K562 (cell line): Measurements from ENCODE around the gene MYO7A. TPM values are rescaled to one million over a fixed set of nuclear protein-coding genes. Genes with fewer than 3 reads are reported as not detected.

ENCODE experiments used
- ATAC-seq: fragments of 200-7000 bp; cut with Tn5 transposase; 3 replicates; pipeline ENCODE4 v1.9.1; 2020; ENCODE audit warnings: moderate library complexity
- BruUV-seq: library from RNA; stranded (reverse); fragments of 400-500 nt; replicated peaks from 2 replicates; lab custom pipeline; 2021; lab: Mats Ljungman, UMichigan
- CTCF ChIA-PET: fragments of 300-600 bp; formaldehyde crosslinking; extraction: SDS; loops from one replicate; lab custom pipeline; 2021; ENCODE audit warnings: low intra/inter-chr PET ratio; lab: Yijun Ruan, JAX
- POLR2A ChIA-PET: fragments of 300-600, 350-650 bp; sonication (Branson Sonifier 250); formaldehyde crosslinking; extraction: SDS; loops from one replicate; lab custom pipeline; 2021; ENCODE audit warnings: antibody characterized with exemption, inconsistent platforms; lab: Yijun Ruan, JAX
- DNase-seq, 4 experiments: peaks; one replicate each; pipeline versions ENCODE4 v3.0.0 to v3.0.0-alpha.2; 2011 to 2018; ENCODE audit warnings: low spot score in 3 of 4, mixed read lengths in 3 of 4; ENCODE audit errors: extremely low read depth in 1 of 4
- FAIRE-seq: peaks from 2 replicates; lab custom pipeline; 2011; peaks lifted over from hg19 to GRCh38; lab: Jason Lieb, UNC
- H2AFZ ChIP-seq: 2 replicates; pipeline ENCODE4 v1.6.0; 2011; ENCODE audit warnings: low read depth, low read length, control low read depth, inconsistent platforms
- H3K27ac ChIP-seq: fragments of 200-600 bp; 3 replicates; pipeline ENCODE4 v1.8.0; 2011; ENCODE audit warnings: low read depth, mild to moderate bottlenecking, control low read depth, inconsistent platforms, low read length, moderate library complexity, mixed read lengths; ENCODE audit errors: extremely low read depth
- H3K27me3 ChIP-seq, 2 experiments: fragments of 300-600 bp in 1 of 2; 2 replicates in 1 of 2; 3 replicates in 1 of 2; pipeline versions ENCODE4 v1.6.0 to v1.8.0; 2011; ENCODE audit warnings: inconsistent platforms in 2 of 2, low read length in 2 of 2, mild to moderate bottlenecking in 1 of 2, mixed read lengths in 1 of 2, moderate library complexity in 1 of 2; ENCODE audit not compliant: control insufficient read depth in 2 of 2, insufficient read depth in 2 of 2
- H3K36me3 ChIP-seq: fragments of 300-600 bp; 3 replicates; pipeline ENCODE4 v1.8.0; 2011; ENCODE audit warnings: mild to moderate bottlenecking, low read length, inconsistent platforms; ENCODE audit not compliant: control insufficient read depth, insufficient read depth
- H3K4me1 ChIP-seq, 2 experiments: fragments of 200-600 bp in 1 of 2; replicated peaks in 1 of 2; 2 replicates in 1 of 2; 3 replicates in 1 of 2; pipeline versions ENCODE4 v1.5.1 to v1.8.0; 2011; ENCODE audit warnings: inconsistent platforms in 2 of 2, low read length in 2 of 2, mild to moderate bottlenecking in 1 of 2, mixed read lengths in 1 of 2, moderate library complexity in 1 of 2; ENCODE audit not compliant: control insufficient read depth in 2 of 2, insufficient read depth in 2 of 2
- H3K4me2 ChIP-seq: 2 replicates; pipeline ENCODE4 v1.6.1; 2011; ENCODE audit warnings: low read length, control low read depth, inconsistent platforms, mixed read lengths; ENCODE audit not compliant: insufficient read depth
- H3K4me3 ChIP-seq: fragments of 200-600 bp; sonication (generic), shearing (Covaris generic); 2 replicates; pipeline ENCODE4 v1.5.1; 2016; ENCODE audit warnings: control low read depth, inconsistent platforms
- H3K79me2 ChIP-seq: fragments of 200-600 bp; 3 replicates; pipeline ENCODE4 v1.8.0; 2011; ENCODE audit warnings: low read length, inconsistent platforms; ENCODE audit not compliant: control insufficient read depth, insufficient read depth
- H3K9ac ChIP-seq, 2 experiments: 2 replicates each; pipeline versions ENCODE4 v1.6.0 to v1.6.1; 2011; ENCODE audit warnings: low read depth in 2 of 2, low read length in 2 of 2, control low read depth in 1 of 2, inconsistent platforms in 1 of 2, mild to moderate bottlenecking in 1 of 2, mixed read lengths in 1 of 2; ENCODE audit not compliant: insufficient read depth in 1 of 2
- H3K9me1 ChIP-seq: one replicate; pipeline ENCODE4 v1.6.0; 2011; ENCODE audit warnings: inconsistent platforms, mild to moderate bottlenecking, low read length, moderate library complexity; ENCODE audit not compliant: control insufficient read depth, insufficient read depth
- H3K9me3 ChIP-seq: replicated peaks from 2 replicates; pipeline ENCODE4 v1.5.1; 2011; ENCODE audit warnings: low read depth, low read length, inconsistent platforms; ENCODE audit not compliant: control insufficient read depth, insufficient read depth
- H4K20me1 ChIP-seq: replicated peaks from 2 replicates; pipeline ENCODE4 v1.6.1; 2011; ENCODE audit warnings: low read length, inconsistent platforms, mixed read lengths; ENCODE audit not compliant: control insufficient read depth, insufficient read depth
- CTCF ChIP-seq, 3 experiments: IDR thresholded peaks in 2 of 3; conservative IDR thresholded peaks in 1 of 3; 2 replicates each; pipeline ENCODE4 v1.5.1; 2011 to 2012; ENCODE audit warnings: low read length in 3 of 3, mild to moderate bottlenecking in 3 of 3, control low read depth in 2 of 3, improper control_type of control experiment in 1 of 3, inconsistent platforms in 1 of 3, low read depth in 1 of 3, mixed read lengths in 1 of 3, moderate library complexity in 1 of 3; ENCODE audit not compliant: insufficient read depth in 2 of 3
- E2F1 ChIP-seq: sonication (generic); formaldehyde crosslinking; IDR thresholded peaks from 2 replicates; pipeline ENCODE4 v1.8.1; 2023; ENCODE audit warnings: mild to moderate bottlenecking, missing genetic modification reagents, moderate library complexity
- EHMT2 ChIP-seq: fragments of 450-650 bp; IDR thresholded peaks from 2 replicates; pipeline ENCODE4 v1.6.1; 2018; ENCODE audit warnings: antibody characterized with exemption
- ELF2 ChIP-seq: fragments of 250-450 bp; sonication (Bioruptor Pico); IDR thresholded peaks from 2 replicates; pipeline ENCODE4 v1.5.0; 2021; ENCODE audit warnings: mild to moderate bottlenecking
- FUS ChIP-seq: fragments of 200-400 bp; formaldehyde crosslinking; optimal IDR thresholded peaks from 2 replicates; pipeline ENCODE3; 2017; ENCODE audit warnings: low read depth, low read length
- GABPB1 ChIP-seq: sonication (generic); formaldehyde crosslinking; IDR thresholded peaks from 2 replicates; pipeline ENCODE4 v1.8.0; 2022; ENCODE audit warnings: mild to moderate bottlenecking, missing genetic modification reagents
- GATAD2A ChIP-seq: fragments of 450-650 bp; IDR thresholded peaks from 2 replicates; pipeline ENCODE4 v1.6.1; 2017
- HDAC3 ChIP-seq: fragments of 450-650 bp; IDR thresholded peaks from 2 replicates; pipeline ENCODE4 v1.6.1; 2018; ENCODE audit warnings: borderline replicate concordance, mild to moderate bottlenecking, moderate library complexity; ENCODE audit not compliant: partially characterized antibody
- JUN ChIP-seq, 2 experiments: sonication (generic) in 1 of 2; formaldehyde crosslinking in 1 of 2; IDR thresholded peaks; 2 replicates each; pipeline versions ENCODE4 v1.6.1 to v1.8.0; 2012 to 2022; ENCODE audit warnings: borderline replicate concordance in 2 of 2, mild to moderate bottlenecking in 2 of 2, improper control_type of control experiment in 1 of 2, low read depth in 1 of 2, low read length in 1 of 2, missing genetic modification reagents in 1 of 2
- ZNF146 ChIP-seq: IDR thresholded peaks from one replicate; pipeline ENCODE4 v1.6.1; 2018; ENCODE audit warnings: missing compliant biosample characterization; ENCODE audit not compliant: unreplicated experiment
- in situ Hi-C: fragments of 300-500 bp; cut with MboI; formaldehyde crosslinking; loops from 4 replicates; pipeline ENCODE4 v1.15.0; 2018; ENCODE audit warnings: inconsistent platforms, mixed read lengths
- intact Hi-C: fragments of 100-400 bp; cut with micrococcal nuclease; formaldehyde crosslinking; loops from 2 replicates; pipeline ENCODE4 v1.14.2; 2022
- polyA plus RNA-seq, 8 experiments: library from polyadenylated mRNA; depleted of rRNA in 4 of 8; stranded (reverse) in 5 of 8; unstranded in 3 of 8; fragments of >200 nt; fragmentation: Nextera tagmentation in 2 of 8; fragmentation: Illumina TruSeq in 1 of 8; extraction: Ambion mirVana in 2 of 8; extraction: Trizol in 1 of 8; gene quantifications; 2 replicates each; pipeline versions ENCODE4 v1.2.1 to v1.2.3, GENCODE V29; 2011 to 2014; ENCODE audit warnings: inconsistent platforms in 1 of 8, missing spikeins in 1 of 8
- total RNA-seq, 7 experiments: library from RNA; depleted of rRNA in 6 of 7; stranded (reverse); fragments of >200 nt in 6 of 7; fragmentation: Illumina TruSeq in 2 of 7; extraction: Trizol in 2 of 7; gene quantifications; 2 replicates each; pipeline versions ENCODE4 v1.2.1 to v1.2.3, GENCODE V29; 2011 to 2021; ENCODE audit warnings: low replicate concordance in 1 of 7

Gene MYO7A
- total and polyA plus RNA-seq, 9 of the 15 experiments (the other 6 are each of a cell fraction or from before 2014, with no cell fraction given): 0.01 to 0.11 (median 0.07) TPM; not detected in 1

- TF ChIP-seq JUN (IDR thresholded peaks at IDR 0.05; ENCODE audit: borderline replicate concordance, low read depth, low read length) (no peak), JUN (CRISPR knock-in tag; IDR thresholded peaks at IDR 0.05; ENCODE audit: borderline replicate concordance) (0 out of 2 replicates have a peak, but pooled peaks have one; percentile 12), E2F1 (CRISPR knock-in tag) (no peak), HDAC3 (no peak)
Measured at GRCh38 chr11:77191823-77192495, 63.9 kb downstream of the MYO7A start (continued).

GRCh38 chr11:77193167-77193566, 65.1 kb downstream of the MYO7A start:
- intact Hi-C loops: loop anchor here (10.0 kb wide), 1 partner anchor 182 kb away; no protein-coding TSS in a partner anchor
- no peak for TF ChIP-seq ELF2
- peak; percentile 47; the same call in 1 of the 2 replicates for TF ChIP-seq EHMT2
- TF ChIP-seq FUS: no peak
- TF ChIP-seq CTCF (IDR thresholded peaks at IDR 0.05 in 2 of 3, conservative IDR thresholded peaks at IDR 0.05 in 1 of 3; ENCODE audit: insufficient read depth in 2 of 3, low read depth in 1 of 3, low read length in 3 of 3): no peak
- TF ChIP-seq GATAD2A: no peak
- TF ChIP-seq GABPB1 (CRISPR knock-in tag): no peak
- no peak for TF ChIP-seq ZNF146 (CRISPR knock-in tag)
- Histone ChIP-seq H3K4me1 (peaks cover 4 to 29% of the 10 kb centered on the region in 2 experiments; a peak in 3 of 5 replicates), H3K9me3 (no peaks in the 10 kb centered on the region), H3K27ac (no peak overlapping the region), H3K27me3 (peaks cover 0 to 60% of the 10 kb centered on the region in 2 experiments; a peak in 2 of 5 replicates), H3K9me1 (no peaks in the 10 kb centered on the region), H2AFZ (no peak overlapping the region), H3K36me3 (no peaks in the 10 kb centered on the region), H3K79me2 (no peaks in the 10 kb centered on the region), H3K9ac (no peak overlapping the region), H4K20me1 (no peaks in the 10 kb centered on the region), H3K4me2 (no peak overlapping the region), H3K4me3 (no peak overlapping the region)
- in situ Hi-C loops: loop anchor here (10.0 kb wide), 1 partner anchor 352 kb away; no protein-coding TSS in a partner anchor
- FAIRE-seq (peak; percentile 26), DNase-seq (no peak), ATAC-seq (no peak)
- ChIA-PET POLR2A (no interaction called here), CTCF (interaction anchor here (1.1 to 1.3 kb wide), 2 partner anchors 355 to 426 kb away, joined by 3 to 6 read pairs; no protein-coding TSS in a partner anchor)
- no TSS peak for BruUV-seq
